ENCODE measurements around the gene ACACB.

ACACB gene

GRCh38 chr12:109232731-109233130 lies 116.3 kb downstream of the ACACB start:
- no peak for DNase-seq (ENCODE audit: low read depth, low spot score)
- H3K4me3 ChIP-seq (ENCODE audit: low read length), result no peak overlapping the region

GRCh38 chr12:109234012-109234411 lies 117.6 kb downstream of the ACACB start:
- no peak for DNase-seq (ENCODE audit: low read depth, low spot score)
- no peak overlapping the region for H3K4me3 ChIP-seq (ENCODE audit: low read length)

GRCh38 chr12:109236257-109236656 lies 119.9 kb downstream of the ACACB start:
- no peak for DNase-seq (ENCODE audit: low read depth, low spot score)
- no peak overlapping the region for H3K4me3 ChIP-seq (ENCODE audit: low read length)

GRCh38 chr12:109239179-109239578 lies 122.8 kb downstream of the ACACB start:
- H3K4me3 ChIP-seq (ENCODE audit: low read length), result no peak overlapping the region
- DNase-seq (ENCODE audit: low read depth, low spot score), result no peak

- DNase-seq (ENCODE audit: low read depth, low spot score), result no peak
- H3K4me3 ChIP-seq (ENCODE audit: low read length), result no peak overlapping the region
These were observed 123.3 kb downstream of the ACACB start for GRCh38 chr12:109239691-109240090.

- DNase-seq (ENCODE audit: low read depth, low spot score), result no peak
- no peak overlapping the region for H3K4me3 ChIP-seq (ENCODE audit: low read length)
These were observed 124.0 kb downstream of the ACACB start for GRCh38 chr12:109240365-109240764.

GRCh38 chr12:109241936-109242335 lies 125.5 kb downstream of the ACACB start:
- no peak overlapping the region for H3K4me3 ChIP-seq (ENCODE audit: low read length)
- DNase-seq (ENCODE audit: low read depth, low spot score), result no peak

- no peak for DNase-seq (ENCODE audit: low read depth, low spot score)
- no peak overlapping the region for H3K4me3 ChIP-seq (ENCODE audit: low read length)
These were observed 127.7 kb downstream of the ACACB start for GRCh38 chr12:109244073-109244472.

- H3K4me3 ChIP-seq (ENCODE audit: low read length), result no peak overlapping the region
- no peak for DNase-seq (ENCODE audit: low read depth, low spot score)
These were observed 129.8 kb downstream of the ACACB start for GRCh38 chr12:109246221-109246620.

- no peak overlapping the region for H3K4me3 ChIP-seq (ENCODE audit: low read length)
- DNase-seq (ENCODE audit: low read depth, low spot score), result no peak
These were observed 131.7 kb downstream of the ACACB start for GRCh38 chr12:109247831-109248654.

- peak; percentile 40 for DNase-seq (ENCODE audit: low read depth, low spot score)
- no peak overlapping the region for H3K4me3 ChIP-seq (ENCODE audit: low read length)
These were observed 134.1 kb downstream of the ACACB start for GRCh38 chr12:109250523-109250922.

- no peak for DNase-seq (ENCODE audit: low read depth, low spot score)
- H3K4me3 ChIP-seq (ENCODE audit: low read length), result no peak overlapping the region
These were observed 136.4 kb downstream of the ACACB start for GRCh38 chr12:109252799-109253198.

- H3K4me3 ChIP-seq (ENCODE audit: low read length), result no peak overlapping the region
- no peak for DNase-seq (ENCODE audit: low read depth, low spot score)
These were observed 137.6 kb downstream of the ACACB start for GRCh38 chr12:109253913-109254544.

- no peak for DNase-seq (ENCODE audit: low read depth, low spot score)
- H3K4me3 ChIP-seq (ENCODE audit: low read length), result no peak overlapping the region
These were observed 139.0 kb downstream of the ACACB start for GRCh38 chr12:109255377-109255776.

GRCh38 chr12:109256011-109256410 lies 139.6 kb downstream of the ACACB start:
- DNase-seq (ENCODE audit: low read depth, low spot score), result no peak
- no peak overlapping the region for H3K4me3 ChIP-seq (ENCODE audit: low read length)

GRCh38 chr12:109258201-109258600 lies 141.8 kb downstream of the ACACB start:
- no peak overlapping the region for H3K4me3 ChIP-seq (ENCODE audit: low read length)
- DNase-seq (ENCODE audit: low read depth, low spot score), result no peak

- no peak overlapping the region for H3K4me3 ChIP-seq (ENCODE audit: low read length)
- DNase-seq (ENCODE audit: low read depth, low spot score), result no peak
These were observed 142.5 kb downstream of the ACACB start for GRCh38 chr12:109258607-109259544.

GRCh38 chr12:109259545-109259895 lies 143.1 kb downstream of the ACACB start:
- DNase-seq (ENCODE audit: low read depth, low spot score), result no peak
- no peak overlapping the region for H3K4me3 ChIP-seq (ENCODE audit: low read length)

GRCh38 chr12:109261087-109261486 lies 144.7 kb downstream of the ACACB start:
- no peak overlapping the region for H3K4me3 ChIP-seq (ENCODE audit: low read length)
- DNase-seq (ENCODE audit: low read depth, low spot score), result no peak

- DNase-seq (ENCODE audit: low read depth, low spot score), result no peak
- H3K4me3 ChIP-seq (ENCODE audit: low read length), result no peak overlapping the region
These were observed 145.6 kb downstream of the ACACB start for GRCh38 chr12:109261939-109262338.
